GM12874 (cell line): ENCODE data around the gene KIAA0040.

Experiments
- CTCF ChIP-seq: IDR thresholded peaks from 2 replicates; pipeline ENCODE4 v1.5.1; 2011; ENCODE audit warnings: low read depth, mild to moderate bottlenecking, control low read depth, low read length, moderate library complexity; ENCODE audit not compliant: insufficient read depth

Gene KIAA0040

GRCh38 chr1:175178056-175178455, 14.5 kb downstream of the KIAA0040 start:
- TF ChIP-seq CTCF, result no peak

- TF ChIP-seq CTCF, result no peak
These were observed 16.3 kb downstream of the KIAA0040 start for GRCh38 chr1:175176246-175176645.

- TF ChIP-seq CTCF, result no peak
These were observed 18.1 kb downstream of the KIAA0040 start for GRCh38 chr1:175174309-175175102.

- no peak for TF ChIP-seq CTCF
These were observed 19.0 kb downstream of the KIAA0040 start for GRCh38 chr1:175173531-175173930.

- TF ChIP-seq CTCF, result no peak
These were observed 20.1 kb downstream of the KIAA0040 start for GRCh38 chr1:175172503-175172902.

GRCh38 chr1:175171036-175171913, 21.3 kb downstream of the KIAA0040 start:
- TF ChIP-seq CTCF, result no peak

GRCh38 chr1:175169286-175170018, 23.1 kb downstream of the KIAA0040 start:
- TF ChIP-seq CTCF, result no peak
